GM18867 (cell line): ENCODE results near the gene PRKAR2B.
"Not testable (repeated sequence)": the region's sequence is repeated elsewhere in the genome, so short reads cannot be mapped to it uniquely, and the experiment has no call there.

Experiments
- ATAC-seq: cut with Tn5 transposase; IDR thresholded peaks from one replicate; pipeline ENCODE4 v1.9.1; 2021; ENCODE audit warnings: mild to moderate bottlenecking, moderate library complexity; ENCODE audit not compliant: unreplicated experiment

The PRKAR2B gene

DNA sequence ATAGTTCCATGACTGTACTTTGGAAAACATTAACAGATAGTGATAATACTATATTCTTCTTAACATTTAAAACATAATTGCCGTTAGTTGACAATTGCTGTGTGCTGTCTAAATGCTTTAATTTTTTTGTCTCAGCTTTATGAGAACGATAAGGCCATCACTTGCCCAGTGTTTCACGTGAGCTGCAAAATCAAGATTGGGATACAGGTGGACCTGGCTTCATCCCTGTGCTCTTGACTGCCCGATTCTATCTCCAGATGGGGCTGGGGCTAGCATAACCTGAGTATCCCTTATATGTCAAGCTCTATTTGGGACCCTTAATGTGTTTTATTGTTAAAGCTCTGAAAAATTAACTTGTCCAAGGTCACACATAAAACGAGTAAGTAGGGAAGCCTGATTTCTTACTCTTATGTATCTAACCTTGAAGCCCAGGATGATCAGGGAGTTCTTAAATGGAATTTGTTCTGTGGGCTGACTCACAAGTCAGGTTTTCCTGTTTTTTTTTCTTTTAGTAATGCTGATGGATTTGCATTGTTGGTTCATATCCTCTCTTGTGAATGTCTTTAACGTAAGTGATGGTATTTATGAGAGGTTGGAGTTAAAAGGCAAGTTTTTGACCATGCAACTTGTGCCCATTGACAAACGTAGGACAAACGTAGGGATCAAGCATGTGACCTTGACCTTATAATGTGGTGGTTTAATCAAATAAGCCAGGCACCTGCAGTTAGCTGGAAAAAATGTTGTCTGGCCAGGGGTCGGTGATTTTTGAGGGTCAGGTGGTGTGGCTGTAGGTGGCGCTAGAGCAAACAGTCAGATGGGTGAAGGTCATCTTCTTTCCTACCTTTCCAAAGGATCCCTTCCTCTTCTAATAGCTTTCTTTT is 3.6 kb downstream of the PRKAR2B start:
- no peak for ATAC-seq

- no peak for ATAC-seq
Observed at GRCh38 chr7:107048783-107049418, 4.4 kb downstream of the PRKAR2B start.

- ATAC-seq = no peak
Observed at GRCh38 chr7:107049480-107049879, 5.0 kb downstream of the PRKAR2B start.

DNA sequence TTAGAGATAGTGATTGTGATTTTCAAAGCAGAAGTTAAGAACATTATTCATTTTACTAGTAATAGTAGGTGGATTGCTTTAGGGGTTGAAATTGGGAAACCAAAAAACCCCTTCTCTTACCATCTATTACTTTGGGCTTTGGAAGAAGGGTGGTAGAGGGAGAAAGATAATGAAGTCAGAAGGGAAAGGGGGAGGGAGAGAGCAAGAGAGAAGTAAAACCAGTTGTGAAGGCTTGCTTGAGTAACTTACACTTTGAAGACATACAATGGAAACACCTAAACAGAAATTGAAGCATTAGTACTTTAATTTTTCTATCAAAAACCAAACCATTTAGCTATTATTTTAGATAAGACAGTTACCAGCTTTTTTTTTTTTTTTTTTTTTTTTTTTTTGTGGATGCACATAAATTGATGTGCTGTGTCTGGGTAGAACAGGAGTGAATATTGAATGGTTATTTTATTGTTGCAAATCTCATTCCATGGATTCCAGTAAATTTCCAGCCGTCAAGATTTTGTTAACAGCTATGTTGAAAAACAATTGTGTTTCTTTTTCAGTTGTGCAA is 5.5 kb downstream of the PRKAR2B start:
- no peak for ATAC-seq

DNA sequence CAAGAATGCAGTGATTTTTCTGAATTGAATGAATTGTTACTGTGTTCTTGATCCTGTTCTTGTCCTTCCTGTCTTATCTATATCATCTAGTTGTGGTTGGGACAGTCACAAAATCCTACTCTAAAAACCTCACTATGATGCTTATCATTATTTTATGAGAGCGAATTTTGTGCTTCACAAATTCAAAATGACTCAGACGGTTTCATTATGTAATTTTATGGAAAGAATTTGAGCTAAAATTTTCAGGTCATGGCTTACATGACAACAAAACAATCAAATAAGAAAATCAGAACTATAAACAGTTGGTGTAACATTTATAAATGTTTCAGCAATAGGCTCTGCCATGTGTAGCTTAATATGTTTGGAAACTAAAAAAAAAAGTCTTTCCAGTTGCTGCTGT is 6.9 kb downstream of the PRKAR2B start:
- ATAC-seq = no peak

GRCh38 chr7:107054965-107055364 is 10.5 kb downstream of the PRKAR2B start:
- ATAC-seq = not testable (repeated sequence)

DNA sequence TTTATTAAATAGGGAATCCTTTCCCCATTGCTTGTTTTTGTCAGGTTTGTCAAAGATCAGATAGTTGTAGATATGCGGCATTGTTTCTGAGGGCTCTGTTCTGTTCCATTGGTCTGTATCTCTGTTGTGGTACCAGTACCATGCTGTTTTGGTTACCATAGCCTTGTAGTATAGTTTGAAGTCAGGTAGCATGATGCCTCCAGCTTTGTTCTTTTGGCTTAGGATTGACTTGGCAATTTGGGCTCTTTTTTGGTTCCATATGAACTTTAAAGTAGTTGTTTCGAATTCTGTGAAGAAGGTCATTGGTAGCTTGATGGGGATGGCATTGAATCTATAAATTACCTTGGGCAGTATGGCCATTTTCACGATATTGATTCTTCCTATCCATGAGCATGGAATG is 11.6 kb downstream of the PRKAR2B start:
- ATAC-seq = not testable (repeated sequence)

DNA sequence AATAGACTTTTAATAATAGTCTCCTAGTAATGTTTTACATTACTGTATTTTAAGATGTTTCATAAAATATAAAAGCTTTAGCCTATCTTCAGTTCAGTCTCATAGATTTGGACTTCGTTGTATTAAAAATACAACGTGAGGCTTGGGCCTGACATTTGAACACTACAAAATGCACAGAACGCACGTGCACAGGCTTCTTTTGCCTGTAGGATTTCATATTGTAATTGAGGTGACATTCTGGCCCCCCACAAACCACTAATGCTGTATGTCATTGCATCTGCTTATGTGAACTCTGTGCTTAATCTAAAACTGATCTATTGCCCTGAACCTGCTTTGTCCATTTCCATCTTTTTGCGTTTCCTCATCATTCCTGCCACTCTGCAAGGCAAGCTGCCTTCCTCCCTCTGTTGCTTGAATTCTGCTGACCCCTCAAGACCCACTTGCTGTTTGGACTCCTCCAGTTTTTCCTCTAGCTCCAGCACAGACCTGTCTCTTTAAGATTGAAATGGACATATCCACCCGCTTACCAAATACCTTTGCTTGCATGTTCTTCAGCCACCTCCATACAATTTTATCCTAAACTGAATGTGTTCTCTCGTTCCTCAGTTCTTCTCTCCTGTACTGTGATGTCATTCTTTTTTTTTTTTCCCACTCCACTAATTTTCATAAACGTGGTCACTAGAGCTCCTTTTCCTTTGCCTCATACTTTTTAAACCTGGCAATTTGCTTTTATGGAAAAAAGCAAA is 12.4 kb downstream of the PRKAR2B start:
- ATAC-seq = no peak

DNA sequence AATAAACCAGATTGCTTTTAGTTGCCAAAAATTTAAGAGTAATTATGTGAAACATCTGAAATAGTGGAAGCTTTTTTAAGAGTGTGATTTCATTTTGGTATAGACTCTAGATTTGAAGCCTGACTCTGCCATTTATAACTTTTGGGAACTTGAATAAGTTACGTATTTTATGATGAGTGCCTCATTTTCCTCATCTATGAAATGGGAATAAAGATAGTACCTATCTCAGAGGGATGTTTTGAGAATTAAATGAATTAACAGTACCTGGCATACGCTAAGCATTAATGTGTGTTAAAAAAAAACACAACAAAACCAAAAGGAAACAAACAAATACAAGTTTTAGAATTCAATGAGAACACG is 12.9 kb downstream of the PRKAR2B start:
- ATAC-seq = no peak

DNA sequence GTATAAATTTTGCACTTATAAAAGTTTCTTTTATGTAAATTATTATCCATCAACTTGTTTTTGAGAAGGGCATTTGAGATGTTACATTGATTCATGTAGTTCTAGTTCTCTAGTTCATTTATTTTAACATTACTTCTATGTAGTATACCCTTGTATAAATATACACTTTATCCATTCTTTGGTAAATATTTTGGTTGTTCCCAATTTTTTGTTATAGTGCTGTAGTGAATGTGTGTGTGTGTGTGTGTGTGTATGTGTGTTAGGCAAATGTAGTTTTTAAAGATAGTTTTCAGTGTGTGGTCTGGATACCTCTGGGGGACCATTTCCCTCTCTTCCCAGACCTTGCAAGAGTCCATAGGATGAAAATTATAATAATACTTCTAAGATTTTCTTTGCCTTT is 15.0 kb downstream of the PRKAR2B start:
- no peak for ATAC-seq

DNA sequence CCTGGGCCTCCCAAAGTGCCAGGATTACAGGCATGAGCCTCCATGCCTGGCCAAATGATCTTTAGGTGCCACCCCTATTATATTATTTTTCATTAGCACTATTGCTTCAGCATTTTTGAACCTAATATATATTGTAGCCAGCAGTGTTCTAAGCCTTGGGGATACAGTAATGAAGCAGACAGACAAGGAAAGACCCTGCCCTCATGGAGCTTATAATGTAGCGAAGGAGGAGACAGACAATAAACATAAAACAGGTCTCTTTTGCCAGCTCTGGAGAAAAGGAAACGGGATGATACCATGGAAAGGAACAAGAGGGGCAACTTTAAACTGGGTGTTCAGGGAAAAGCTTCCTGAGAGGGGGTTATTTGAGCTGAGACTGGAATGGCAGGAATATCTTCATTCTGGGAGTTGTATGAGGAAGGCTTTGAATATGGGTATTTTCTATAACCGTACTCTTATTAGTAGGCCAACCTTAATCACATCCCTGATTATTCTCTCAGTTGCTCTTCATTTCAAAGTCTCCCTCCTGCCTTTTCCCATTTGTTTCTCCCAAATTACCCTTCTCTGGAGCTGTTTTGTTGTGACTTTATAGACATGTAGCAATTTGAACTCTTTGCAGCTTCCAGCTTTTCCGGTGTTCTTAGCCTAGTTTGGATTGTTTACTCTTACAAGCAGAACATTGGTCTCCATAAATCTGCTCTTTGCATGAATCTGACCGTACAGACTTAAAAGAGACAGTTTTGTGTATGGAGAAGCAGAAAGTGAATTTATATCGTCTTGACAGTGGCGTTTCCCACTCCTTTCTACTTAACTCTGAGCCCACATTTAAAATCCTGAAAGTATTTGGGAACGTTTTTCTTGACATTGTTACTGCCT is 19.0 kb downstream of the PRKAR2B start:
- ATAC-seq = no peak

DNA sequence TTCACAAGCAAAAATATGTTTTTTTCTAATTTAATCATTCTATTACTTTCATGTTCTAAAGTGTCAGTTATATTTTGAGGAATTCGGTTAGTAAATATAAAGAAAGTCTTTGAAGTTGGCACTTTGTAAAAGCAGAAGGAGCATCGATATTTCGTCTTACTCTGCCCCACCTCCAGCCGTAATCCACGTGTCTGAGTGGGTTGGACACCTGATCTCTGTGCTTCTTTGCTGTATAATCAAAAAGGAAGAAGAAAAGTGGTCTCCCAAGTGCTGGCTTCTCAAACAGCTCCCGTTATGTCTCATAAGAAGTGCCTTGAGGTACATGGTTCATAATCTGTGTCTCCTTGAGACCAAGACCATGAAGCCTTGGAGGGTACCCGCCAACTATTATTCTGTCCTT is 19.8 kb downstream of the PRKAR2B start:
- no peak for ATAC-seq

GRCh38 chr7:107065929-107066247 is 21.4 kb downstream of the PRKAR2B start:
- ATAC-seq = no peak

- ATAC-seq = no peak
Observed at GRCh38 chr7:107068156-107068555, 23.7 kb downstream of the PRKAR2B start.

- ATAC-seq = no peak
Observed at GRCh38 chr7:107069457-107069856, 25.0 kb downstream of the PRKAR2B start.

GRCh38 chr7:107070710-107071109 is 26.2 kb downstream of the PRKAR2B start:
- ATAC-seq = no peak

DNA sequence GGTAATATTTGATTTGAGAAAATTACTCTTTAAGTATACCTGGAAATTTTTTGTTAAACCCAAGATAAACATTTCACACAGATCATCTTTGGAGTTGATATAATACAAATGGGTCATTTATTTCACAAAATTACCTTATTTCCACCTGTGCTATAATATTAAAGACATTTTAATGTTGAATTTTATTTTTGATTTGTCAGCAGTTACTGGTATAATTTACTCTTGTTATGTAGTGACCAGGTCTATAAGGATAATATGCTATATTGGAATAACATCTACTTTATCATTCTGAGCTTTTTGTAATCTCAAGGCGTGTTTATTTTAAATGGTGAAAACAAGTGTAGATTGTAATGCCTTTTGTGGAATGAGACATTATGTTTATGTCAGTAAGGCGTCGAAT is 26.6 kb downstream of the PRKAR2B start:
- ATAC-seq = no peak

DNA sequence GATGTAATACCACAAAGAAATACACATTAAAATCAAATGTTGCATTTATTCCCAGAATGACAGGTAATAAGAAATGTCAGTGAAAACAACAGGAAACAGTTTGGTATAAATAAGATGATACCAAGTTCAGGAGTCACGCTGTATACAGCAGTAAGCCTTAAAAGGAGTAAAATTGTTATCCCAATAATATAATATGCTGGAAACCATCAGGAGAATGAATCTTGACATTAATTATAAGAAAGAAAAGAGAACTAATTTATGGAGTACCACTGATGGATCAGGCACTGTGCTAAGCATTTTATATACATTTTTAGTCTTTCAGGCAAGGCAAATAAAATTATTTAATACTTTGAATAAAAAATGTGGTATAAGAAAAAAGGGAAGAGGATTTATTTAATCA is 27.6 kb downstream of the PRKAR2B start:
- ATAC-seq = no peak

GRCh38 chr7:107075863-107076574 is 31.5 kb downstream of the PRKAR2B start:
- no peak for ATAC-seq
